Loucy (cell line): ENCODE results near the gene PRR5.

Experiments used
- H2AFZ ChIP-seq: fragments of 200-600 bp; sonication (generic); 2 replicates; pipeline ENCODE4 v1.6.0; 2016; ENCODE audit warnings: antibody characterized with exemption, mild to moderate bottlenecking, low read length, moderate library complexity
- H3F3A ChIP-seq: fragments of 200-600 bp; 2 replicates; pipeline ENCODE4 v1.6.0; 2016; ENCODE audit warnings: antibody characterized with exemption, low read depth, mild to moderate bottlenecking
- H3K27me3 ChIP-seq: fragments of 200-600 bp; sonication (generic); 2 replicates; pipeline ENCODE4 v1.6.1; 2014; ENCODE audit warnings: low read length, mild to moderate bottlenecking; ENCODE audit not compliant: insufficient read depth, poor library complexity, severe bottlenecking
- H3K36me3 ChIP-seq: fragments of 200-600 bp; sonication (generic); 2 replicates; pipeline ENCODE4 v1.6.1; 2016; ENCODE audit warnings: low read length; ENCODE audit not compliant: insufficient read depth
- H3K4me1 ChIP-seq: fragments of 200-600 bp; sonication (generic); 2 replicates; pipeline ENCODE4 v1.5.1; 2014; ENCODE audit warnings: low read length, mild to moderate bottlenecking; ENCODE audit not compliant: insufficient read depth, poor library complexity, severe bottlenecking
- H3K4me2 ChIP-seq: fragments of 200-600 bp; sonication (generic); 2 replicates; pipeline ENCODE4 v1.6.0; 2014; ENCODE audit warnings: antibody characterized with exemption, low read length, low read depth, mild to moderate bottlenecking; ENCODE audit not compliant: poor library complexity, severe bottlenecking
- H3K4me3 ChIP-seq: fragments of 200-600 bp; sonication (generic); 2 replicates; pipeline ENCODE4 v1.5.1; 2014; ENCODE audit warnings: low read length, mild to moderate bottlenecking, mixed read lengths; ENCODE audit not compliant: poor library complexity, severe bottlenecking
- H3K79me2 ChIP-seq: fragments of 200-600 bp; sonication (generic); 2 replicates; pipeline ENCODE4 v1.6.1; 2014; ENCODE audit warnings: low read length; ENCODE audit not compliant: insufficient read depth
- H3K9ac ChIP-seq: fragments of 200-600 bp; sonication (generic); 2 replicates; pipeline ENCODE4 v1.6.0; 2014; ENCODE audit warnings: mild to moderate bottlenecking, low read depth, low read length, moderate library complexity; ENCODE audit not compliant: poor library complexity, severe bottlenecking
- H3K9me2 ChIP-seq: fragments of 200-600 bp; sonication (generic); replicated peaks from 2 replicates; pipeline ENCODE4 v1.6.1; 2016; ENCODE audit warnings: low read depth, low read length, mixed read lengths
- H3K9me3 ChIP-seq: fragments of 200-600 bp; sonication (generic); 2 replicates; pipeline ENCODE4 v1.6.1; 2014; ENCODE audit warnings: mild to moderate bottlenecking, antibody characterized with exemption, low read length, low read depth; ENCODE audit not compliant: insufficient read depth
- H4K20me1 ChIP-seq: fragments of 200-600 bp; sonication (generic); 2 replicates; pipeline ENCODE4 v1.6.0; 2014; ENCODE audit warnings: antibody characterized with exemption, low read length, mild to moderate bottlenecking; ENCODE audit not compliant: insufficient read depth, poor library complexity, severe bottlenecking
- EZH2phosphoT487 ChIP-seq: fragments of 200-600 bp; IDR thresholded peaks from 2 replicates; pipeline ENCODE4 v1.6.1; 2018; ENCODE audit warnings: antibody characterized with exemption, mild to moderate bottlenecking, moderate library complexity, borderline replicate concordance
- TF ChIP-seq, protein P1 (sequence below): fragments of 200-600 bp; sonication (generic); conservative IDR thresholded peaks from 2 replicates; pipeline ENCODE4 v1.5.1; 2014; ENCODE audit warnings: mild to moderate bottlenecking, antibody characterized with exemption, low read length

The PRR5 gene

DNA sequence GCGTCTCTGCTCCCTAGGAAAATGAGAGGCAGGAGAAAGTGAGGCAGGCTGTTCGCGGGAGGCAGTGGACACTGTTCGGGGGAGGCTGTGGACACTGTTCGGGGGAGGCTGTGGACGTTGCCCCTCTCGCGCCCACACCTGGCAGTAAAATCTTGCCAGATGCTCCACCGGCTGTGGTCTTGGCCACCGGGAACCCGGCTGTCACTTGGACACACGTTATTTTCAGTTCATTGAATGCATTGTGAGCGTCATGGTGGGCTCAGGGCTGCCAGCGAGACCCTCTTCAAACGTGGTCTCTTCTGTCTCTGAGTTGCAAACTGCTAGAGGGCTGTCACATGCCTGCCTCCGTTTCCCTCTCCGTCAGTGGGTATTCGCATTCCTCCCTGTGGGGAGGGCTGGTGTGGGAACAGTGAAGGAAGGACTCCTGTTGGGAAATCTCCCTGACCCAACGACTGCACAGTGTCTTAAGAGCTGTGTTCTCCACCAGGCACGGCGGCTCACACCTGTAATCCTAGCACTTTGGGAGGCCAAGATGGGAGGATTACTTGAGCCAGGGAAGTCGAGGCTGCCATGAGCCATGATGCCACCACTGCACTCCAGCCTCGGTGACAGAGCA is 1.4 kb downstream of the PRR5 start:
- no peaks in the 10 kb centered on the region for H4K20me1 ChIP-seq
- TF ChIP-seq EZH2phosphoT487 = no peak
- TF ChIP-seq, protein P1, sequence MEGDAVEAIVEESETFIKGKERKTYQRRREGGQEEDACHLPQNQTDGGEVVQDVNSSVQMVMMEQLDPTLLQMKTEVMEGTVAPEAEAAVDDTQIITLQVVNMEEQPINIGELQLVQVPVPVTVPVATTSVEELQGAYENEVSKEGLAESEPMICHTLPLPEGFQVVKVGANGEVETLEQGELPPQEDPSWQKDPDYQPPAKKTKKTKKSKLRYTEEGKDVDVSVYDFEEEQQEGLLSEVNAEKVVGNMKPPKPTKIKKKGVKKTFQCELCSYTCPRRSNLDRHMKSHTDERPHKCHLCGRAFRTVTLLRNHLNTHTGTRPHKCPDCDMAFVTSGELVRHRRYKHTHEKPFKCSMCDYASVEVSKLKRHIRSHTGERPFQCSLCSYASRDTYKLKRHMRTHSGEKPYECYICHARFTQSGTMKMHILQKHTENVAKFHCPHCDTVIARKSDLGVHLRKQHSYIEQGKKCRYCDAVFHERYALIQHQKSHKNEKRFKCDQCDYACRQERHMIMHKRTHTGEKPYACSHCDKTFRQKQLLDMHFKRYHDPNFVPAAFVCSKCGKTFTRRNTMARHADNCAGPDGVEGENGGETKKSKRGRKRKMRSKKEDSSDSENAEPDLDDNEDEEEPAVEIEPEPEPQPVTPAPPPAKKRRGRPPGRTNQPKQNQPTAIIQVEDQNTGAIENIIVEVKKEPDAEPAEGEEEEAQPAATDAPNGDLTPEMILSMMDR = no peak
- H3K9me2 ChIP-seq = no peaks in the 10 kb centered on the region
- peak overlapping the region; percentile 42 for H3K4me2 ChIP-seq
- peaks cover 5% of the 10 kb centered on the region for H3K4me1 ChIP-seq
- H2AFZ ChIP-seq = no peak overlapping the region
- no peak overlapping the region for H3K4me3 ChIP-seq
- no peak overlapping the region for H3K9ac ChIP-seq
- no peaks in the 10 kb centered on the region for H3K9me3 ChIP-seq
- no peaks in the 10 kb centered on the region for H3F3A ChIP-seq
- no peaks in the 10 kb centered on the region for H3K79me2 ChIP-seq
- H3K27me3 ChIP-seq = no peaks in the 10 kb centered on the region
- no peaks in the 10 kb centered on the region for H3K36me3 ChIP-seq

DNA sequence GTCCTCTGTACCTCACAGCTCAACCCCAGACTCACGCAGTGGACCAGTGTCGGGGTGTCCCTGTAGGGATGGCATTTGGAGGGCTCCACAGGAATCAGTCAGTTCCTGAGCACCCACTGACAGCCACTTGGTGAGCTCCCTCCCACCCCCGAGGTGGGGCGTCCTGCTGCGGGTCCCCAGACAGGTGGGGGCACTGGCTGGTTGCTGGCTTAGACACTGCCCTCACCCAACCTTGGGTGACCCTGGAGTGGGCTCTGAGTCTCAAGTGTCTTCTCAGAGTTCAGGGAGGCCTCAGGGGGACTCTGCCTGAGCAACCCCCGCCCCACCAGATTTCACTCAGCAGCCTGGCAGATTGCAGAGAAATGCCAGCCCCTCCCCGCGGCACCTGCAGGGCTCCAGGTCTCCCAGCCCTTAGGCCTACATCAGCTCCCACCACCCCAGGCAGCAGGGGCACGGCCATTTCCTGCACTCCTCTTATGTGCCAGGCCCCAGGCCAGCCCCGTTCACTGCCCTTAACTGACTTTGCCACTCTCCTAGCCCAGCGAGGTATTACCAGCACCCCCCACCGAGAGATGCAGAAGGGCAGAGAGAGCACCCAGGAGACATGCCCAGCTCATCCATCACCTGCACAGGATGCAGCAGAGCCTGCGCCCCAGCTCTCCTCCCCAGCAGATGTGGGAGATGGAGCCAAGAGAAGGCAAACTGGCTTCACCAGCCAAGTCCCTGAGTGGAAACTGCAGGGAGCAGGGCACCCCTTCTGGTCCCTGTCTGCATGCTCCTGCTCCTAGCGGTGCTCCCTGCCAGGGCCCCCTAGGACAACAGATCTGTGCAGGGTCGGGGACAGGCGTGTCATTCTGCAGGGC is 2.4 kb downstream of the PRR5 start:
- H3K9me2 ChIP-seq = no peaks in the 10 kb centered on the region
- H3K4me2 ChIP-seq = no peak overlapping the region
- no peak overlapping the region for H3K9ac ChIP-seq
- H3K9me3 ChIP-seq = no peaks in the 10 kb centered on the region
- H2AFZ ChIP-seq = no peak overlapping the region
- H3K79me2 ChIP-seq = no peaks in the 10 kb centered on the region
- no peak overlapping the region for H3K4me3 ChIP-seq
- H3K27me3 ChIP-seq = no peaks in the 10 kb centered on the region
- H4K20me1 ChIP-seq = no peaks in the 10 kb centered on the region
- H3K4me1 ChIP-seq = peaks cover 5% of the 10 kb centered on the region
- no peaks in the 10 kb centered on the region for H3F3A ChIP-seq
- no peaks in the 10 kb centered on the region for H3K36me3 ChIP-seq
- TF ChIP-seq EZH2phosphoT487 = no peak
- TF ChIP-seq, protein P1 = no peak

DNA sequence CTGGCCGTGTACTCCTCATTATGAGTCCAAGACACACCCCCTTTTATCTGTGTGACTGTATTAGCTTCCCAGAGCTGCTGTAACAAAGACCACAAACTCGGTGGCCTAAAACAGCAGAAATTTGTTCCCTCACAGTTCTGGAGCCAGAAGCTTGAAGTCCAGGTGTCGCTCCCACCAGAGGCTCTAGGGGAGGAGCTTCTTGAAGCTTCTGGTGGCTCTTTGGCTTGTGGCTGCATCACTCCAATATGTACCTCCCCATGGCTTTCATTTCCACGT is 3.0 kb downstream of the PRR5 start:
- Histone ChIP-seq H3K36me3 (no peaks in the 10 kb centered on the region), H4K20me1 (no peaks in the 10 kb centered on the region), H3K27me3 (no peaks in the 10 kb centered on the region), H3K4me1 (peaks cover 5% of the 10 kb centered on the region), H3F3A (no peaks in the 10 kb centered on the region), H3K4me3 (no peak overlapping the region), H3K9ac (no peak overlapping the region), H3K79me2 (no peaks in the 10 kb centered on the region), H2AFZ (no peak overlapping the region), H3K9me3 (no peaks in the 10 kb centered on the region), H3K4me2 (no peak overlapping the region), H3K9me2 (no peaks in the 10 kb centered on the region)
- TF ChIP-seq, protein P1 = no peak
- TF ChIP-seq EZH2phosphoT487 = no peak
